Suprapubic skin (tissue), 4 donors: ENCODE measurements around the gene ADCY9. TPM values are rescaled to one million over a fixed set of nuclear protein-coding genes. Genes with fewer than 3 reads are reported as not detected.

ENCODE experiments used
- DNase-seq, 2 donors: peaks; one replicate each; pipeline ENCODE4 v3.0.0-alpha.2; 2019; ENCODE audit warnings: low spot score in 2 of 2
- H3K27ac ChIP-seq: fragments of 200-600 bp; sonication (generic); one replicate; pipeline ENCODE4 v1.5.1; 2019
- H3K27me3 ChIP-seq: fragments of 200-600 bp; sonication (generic); one replicate; pipeline ENCODE4 v1.5.1; 2019
- H3K36me3 ChIP-seq: fragments of 200-600 bp; sonication (generic); one replicate; pipeline ENCODE4 v1.5.1; 2019
- H3K4me1 ChIP-seq: fragments of 200-600 bp; sonication (generic); one replicate; pipeline ENCODE4 v1.5.1; 2019
- H3K4me3 ChIP-seq: fragments of 200-600 bp; sonication (generic); one replicate; pipeline ENCODE4 v1.5.1; 2019; ENCODE audit warnings: mild to moderate bottlenecking
- H3K9me3 ChIP-seq: fragments of 200-600 bp; sonication (generic); one replicate; pipeline ENCODE4 v1.5.1; 2019
- CTCF ChIP-seq, 2 donors: fragments of 200-600 bp in 1 of 2; fragments of 450-650 bp in 1 of 2; sonication (generic) in 1 of 2; IDR thresholded peaks; one replicate each; pipeline ENCODE4 v1.5.1; 2016 to 2019; ENCODE audit warnings: antibody characterized with exemption in 2 of 2, mild to moderate bottlenecking in 1 of 2, moderate library complexity in 1 of 2
- EP300 ChIP-seq: sonication (generic); formaldehyde crosslinking; IDR thresholded peaks from one replicate; pipeline ENCODE4 v1.6.1; 2017; ENCODE audit warnings: antibody characterized with exemption
- POLR2A ChIP-seq, 2 donors: fragments of 450-650 bp; IDR thresholded peaks; one replicate each; pipeline ENCODE4 v1.6.1; 2017; ENCODE audit warnings: antibody characterized with exemption in 2 of 2, mild to moderate bottlenecking in 2 of 2, moderate library complexity in 2 of 2
- POLR2AphosphoS5 ChIP-seq, 3 donors: sonication (generic); formaldehyde crosslinking; IDR thresholded peaks; one replicate each; pipeline ENCODE4 v1.6.1; 2017; ENCODE audit warnings: antibody characterized with exemption in 3 of 3
- WGBS: methylation state at CpG from one replicate; pipeline ENCODE4 v1.1.5; 2018; 5-methylcytosine and 5-hydroxymethylcytosine counted together
- total RNA-seq, 4 donors: library from RNA; depleted of rRNA; stranded (reverse); fragments of >200 nt; gene quantifications; one replicate each; pipeline ENCODE4 v1.1.0, GENCODE V29; 2016

ADCY9 gene
- total RNA-seq, 4 donors from 2014 or later: 21.5 to 27.2 (median 26.4) TPM

GRCh38 chr16:4018391-4018790, 97.9 kb downstream of the ADCY9 start:
- Histone ChIP-seq H3K27me3 (no peaks in the 10 kb centered on the region), H3K4me3 (no peak overlapping the region), H3K36me3 (no peaks in the 10 kb centered on the region), H3K27ac (no peak overlapping the region), H3K9me3 (no peaks in the 10 kb centered on the region), H3K4me1 (peaks cover 12% of the 10 kb centered on the region)
- WGBS: 48% methylated on average over 12 of the region's 12 CpGs
- DNase-seq: no peak
- TF ChIP-seq CTCF (IDR thresholded peaks at IDR 0.05) (no peak), POLR2A (IDR thresholded peaks at IDR 0.05) (no peak), EP300 (no peak), POLR2AphosphoS5 (IDR thresholded peaks at IDR 0.05) (no peak)

- Histone ChIP-seq H3K4me1 (peaks cover 12% of the 10 kb centered on the region), H3K4me3 (no peak overlapping the region), H3K27ac (no peak overlapping the region), H3K9me3 (no peaks in the 10 kb centered on the region), H3K36me3 (no peaks in the 10 kb centered on the region), H3K27me3 (no peaks in the 10 kb centered on the region)
- no peak for TF ChIP-seq EP300
- no peak for TF ChIP-seq POLR2A (IDR thresholded peaks at IDR 0.05)
- no peak for TF ChIP-seq POLR2AphosphoS5 (IDR thresholded peaks at IDR 0.05)
- no peak for TF ChIP-seq CTCF (IDR thresholded peaks at IDR 0.05)
- WGBS: 87% methylated on average over 14 of the region's 14 CpGs
- no peak for DNase-seq
These were observed 98.4 kb downstream of the ADCY9 start for GRCh38 chr16:4017807-4018206.

GRCh38 chr16:4016658-4017057, 99.6 kb downstream of the ADCY9 start:
- H3K36me3 ChIP-seq: no peaks in the 10 kb centered on the region
- TF ChIP-seq EP300 (no peak), CTCF (IDR thresholded peaks at IDR 0.05) (no peak)
- H3K4me1 ChIP-seq: peaks cover 12% of the 10 kb centered on the region
- DNase-seq: no peak
- no peaks in the 10 kb centered on the region for H3K9me3 ChIP-seq
- WGBS: 61% methylated on average over 4 of the region's 4 CpGs
- H3K4me3 ChIP-seq: no peak overlapping the region
- no peak overlapping the region for H3K27ac ChIP-seq
- no peaks in the 10 kb centered on the region for H3K27me3 ChIP-seq

- H3K4me1 ChIP-seq: peaks cover 10% of the 10 kb centered on the region
- no peaks in the 10 kb centered on the region for H3K27me3 ChIP-seq
- no peak overlapping the region for H3K27ac ChIP-seq
- no peaks in the 10 kb centered on the region for H3K9me3 ChIP-seq
- no peak overlapping the region for H3K4me3 ChIP-seq
- WGBS: 74% methylated on average over 3 of the region's 3 CpGs
- no peaks in the 10 kb centered on the region for H3K36me3 ChIP-seq
- DNase-seq: no peak
- no peak for TF ChIP-seq CTCF (IDR thresholded peaks at IDR 0.05)
- no peak for TF ChIP-seq POLR2AphosphoS5 (IDR thresholded peaks at IDR 0.05)
- no peak for TF ChIP-seq EP300
- no peak for TF ChIP-seq POLR2A (IDR thresholded peaks at IDR 0.05)
These were observed 100.3 kb downstream of the ADCY9 start for GRCh38 chr16:4016005-4016352.

GRCh38 chr16:4015275-4016004, 100.8 kb downstream of the ADCY9 start:
- no peaks in the 10 kb centered on the region for H3K9me3 ChIP-seq
- peaks cover 6% of the 10 kb centered on the region for H3K4me1 ChIP-seq
- H3K27me3 ChIP-seq: no peaks in the 10 kb centered on the region
- no peak for DNase-seq
- H3K36me3 ChIP-seq: no peaks in the 10 kb centered on the region
- WGBS: 92% methylated on average over 20 of the region's 20 CpGs
- H3K4me3 ChIP-seq: no peak overlapping the region
- no peak overlapping the region for H3K27ac ChIP-seq
- no peak for TF ChIP-seq CTCF (IDR thresholded peaks at IDR 0.05)
- no peak for TF ChIP-seq POLR2AphosphoS5 (IDR thresholded peaks at IDR 0.05)
- TF ChIP-seq POLR2A (IDR thresholded peaks at IDR 0.05): no peak
- TF ChIP-seq EP300: no peak
